Coronary artery (tissue), 2 donors: Measurements from ENCODE around the gene IL31RA.
A peak's percentile ranks its signal among the peaks of the same experiment; 100 is the strongest.

Experiments used
- DNase-seq: peaks from one replicate; pipeline ENCODE4 v3.0.0-alpha.2; 2017; ENCODE audit warnings: low spot score
- H3K27ac ChIP-seq, 2 donors: fragments of 200-600 bp; sonication (generic); one replicate each; pipeline ENCODE4 v1.5.1; 2016 to 2019
- H3K4me3 ChIP-seq: fragments of 200-600 bp; sonication (generic); 2 replicates; pipeline ENCODE4 v1.5.1; 2016; ENCODE audit warnings: mild to moderate bottlenecking, moderate library complexity
- CTCF ChIP-seq: fragments of 200-600 bp; sonication (generic); IDR thresholded peaks from one replicate; pipeline ENCODE4 v1.5.1; 2019; ENCODE audit warnings: antibody characterized with exemption

The IL31RA gene

GRCh38 chr5:55907927-55908326 is 56.8 kb downstream of the IL31RA start:
- no peak overlapping the region for H3K4me3 ChIP-seq
- no peak for TF ChIP-seq CTCF
- H3K27ac ChIP-seq: no peak overlapping the region
- DNase-seq: peak; percentile 40

GRCh38 chr5:55908804-55909203 is 57.6 kb downstream of the IL31RA start:
- TF ChIP-seq CTCF: no peak
- H3K4me3 ChIP-seq: no peak overlapping the region
- DNase-seq: no peak
- H3K27ac ChIP-seq: no peak overlapping the region

- TF ChIP-seq CTCF: no peak
- H3K27ac ChIP-seq: no peak overlapping the region
- no peak for DNase-seq
These were observed 60.9 kb downstream of the IL31RA start for GRCh38 chr5:55911784-55912653.

GRCh38 chr5:55913466-55914413 is 62.6 kb downstream of the IL31RA start:
- no peak overlapping the region for H3K27ac ChIP-seq
- TF ChIP-seq CTCF: no peak
- H3K4me3 ChIP-seq: no peak overlapping the region
- DNase-seq: peak; percentile 26

More at GRCh38 chr5:55911784-55912653, 60.9 kb downstream of the IL31RA start:
- H3K4me3 ChIP-seq: no peak overlapping the region

- no peak overlapping the region for H3K4me3 ChIP-seq
- TF ChIP-seq CTCF: no peak
- peak; percentile 38 for DNase-seq
These were observed 63.8 kb downstream of the IL31RA start for GRCh38 chr5:55914971-55915370.

GRCh38 chr5:55915783-55916182 is 64.6 kb downstream of the IL31RA start:
- H3K27ac ChIP-seq: peak overlapping the region in 1 of 2 donors; percentile 38
- no peak for TF ChIP-seq CTCF
- no peak overlapping the region for H3K4me3 ChIP-seq
- DNase-seq: peak; percentile 26

More at GRCh38 chr5:55914971-55915370, 63.8 kb downstream of the IL31RA start:
- H3K27ac ChIP-seq: no peak overlapping the region
